HG03097 (cell line): ENCODE results near the gene CTTNBP2.

Experiments used
- ATAC-seq: cut with Tn5 transposase; IDR thresholded peaks from one replicate; pipeline ENCODE4 v1.9.1; 2021; ENCODE audit not compliant: unreplicated experiment, low FRiP score

CTTNBP2 gene

GRCh38 chr7:117872561-117873309 is 506 bp downstream of the CTTNBP2 start:
- ATAC-seq: no peak

- ATAC-seq: no peak
Observed at GRCh38 chr7:117871778-117872538, 1.3 kb downstream of the CTTNBP2 start.

- ATAC-seq: no peak
Observed at GRCh38 chr7:117871401-117871777, 1.9 kb downstream of the CTTNBP2 start.

- no peak for ATAC-seq
Observed at GRCh38 chr7:117870448-117871130, 2.7 kb downstream of the CTTNBP2 start.

GRCh38 chr7:117869374-117869773 is 3.9 kb downstream of the CTTNBP2 start:
- ATAC-seq: no peak

- ATAC-seq: no peak
Observed at GRCh38 chr7:117863618-117864017, 9.6 kb downstream of the CTTNBP2 start.

- ATAC-seq: no peak
Observed at GRCh38 chr7:117862378-117862777, 10.9 kb downstream of the CTTNBP2 start.

GRCh38 chr7:117859246-117859812 is 13.9 kb downstream of the CTTNBP2 start:
- no peak for ATAC-seq

- no peak for ATAC-seq
Observed at GRCh38 chr7:117858712-117859111, 14.5 kb downstream of the CTTNBP2 start.

GRCh38 chr7:117857718-117858117 is 15.5 kb downstream of the CTTNBP2 start:
- no peak for ATAC-seq

- ATAC-seq: no peak
Observed at GRCh38 chr7:117856196-117856595, 17.0 kb downstream of the CTTNBP2 start.

GRCh38 chr7:117854186-117854585 is 19.1 kb downstream of the CTTNBP2 start:
- ATAC-seq: no peak

GRCh38 chr7:117848941-117849340 is 24.3 kb downstream of the CTTNBP2 start:
- no peak for ATAC-seq

GRCh38 chr7:117844678-117845077 is 28.6 kb downstream of the CTTNBP2 start:
- no peak for ATAC-seq

- ATAC-seq: no peak
Observed at GRCh38 chr7:117841611-117842010, 31.6 kb downstream of the CTTNBP2 start.

- no peak for ATAC-seq
Observed at GRCh38 chr7:117841011-117841410, 32.2 kb downstream of the CTTNBP2 start.

- peak; percentile 50 for ATAC-seq
Observed at GRCh38 chr7:117839507-117839906, 33.7 kb downstream of the CTTNBP2 start.

GRCh38 chr7:117837841-117838240 is 35.4 kb downstream of the CTTNBP2 start:
- ATAC-seq: peak; percentile 100

GRCh38 chr7:117835016-117835664 is 38.1 kb downstream of the CTTNBP2 start:
- ATAC-seq: no peak

- ATAC-seq: no peak
Observed at GRCh38 chr7:117830422-117830954, 42.8 kb downstream of the CTTNBP2 start.
